HG03135 (cell line): Measurements from ENCODE around the gene ARFIP1.
"Not testable (repeated sequence)": the region's sequence is repeated elsewhere in the genome, so short reads cannot be mapped to it uniquely, and the experiment has no call there.

Source experiments
- ATAC-seq: cut with Tn5 transposase; IDR thresholded peaks from one replicate; pipeline ENCODE4 v1.9.1; 2021; ENCODE audit warnings: mild to moderate bottlenecking, moderate library complexity; ENCODE audit not compliant: unreplicated experiment

Gene ARFIP1, protein sequence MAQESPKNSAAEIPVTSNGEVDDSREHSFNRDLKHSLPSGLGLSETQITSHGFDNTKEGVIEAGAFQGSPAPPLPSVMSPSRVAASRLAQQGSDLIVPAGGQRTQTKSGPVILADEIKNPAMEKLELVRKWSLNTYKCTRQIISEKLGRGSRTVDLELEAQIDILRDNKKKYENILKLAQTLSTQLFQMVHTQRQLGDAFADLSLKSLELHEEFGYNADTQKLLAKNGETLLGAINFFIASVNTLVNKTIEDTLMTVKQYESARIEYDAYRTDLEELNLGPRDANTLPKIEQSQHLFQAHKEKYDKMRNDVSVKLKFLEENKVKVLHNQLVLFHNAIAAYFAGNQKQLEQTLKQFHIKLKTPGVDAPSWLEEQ

DNA sequence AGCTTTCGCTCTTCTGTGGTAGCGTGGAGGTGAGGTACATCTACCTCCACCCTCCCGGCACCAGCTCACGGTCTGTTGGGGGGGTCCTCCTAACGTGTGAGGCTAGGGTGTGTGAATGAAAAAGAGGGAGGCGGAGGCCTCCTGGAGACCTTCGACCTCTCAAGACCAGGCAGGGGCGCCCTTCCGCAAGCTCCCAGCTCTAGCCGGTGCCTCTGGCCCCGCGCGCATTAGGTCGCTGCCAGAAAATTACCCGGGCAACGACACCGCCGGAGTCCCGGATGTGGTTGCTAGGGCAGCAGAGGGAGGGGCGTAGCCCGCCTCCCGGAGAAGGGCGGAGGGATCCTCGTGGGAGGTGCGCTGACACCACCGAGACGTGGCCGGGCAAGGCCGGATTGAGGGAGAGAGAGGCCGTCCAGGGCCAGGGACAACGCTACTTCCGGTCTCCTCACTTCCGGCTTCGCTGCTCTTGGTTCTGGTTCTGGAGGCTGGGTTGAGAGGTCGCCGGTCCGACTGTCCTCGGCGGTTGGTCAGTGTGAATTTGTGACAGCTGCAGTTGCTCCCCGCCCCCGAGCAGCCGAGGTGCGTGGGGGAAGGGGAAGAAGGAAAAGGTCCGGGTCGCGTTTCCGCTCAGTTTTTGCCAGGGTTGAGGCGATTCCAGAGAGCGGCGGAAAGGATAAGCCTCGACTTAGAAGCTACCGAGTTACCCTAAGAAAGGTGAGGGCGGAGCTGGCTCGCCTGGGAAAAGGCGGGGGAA lies at the start of gene ARFIP1, which contains the start of gene TIGD4:
ARFIP1 (plus strand) TSS at position 442 of the 754 bp plus-strand sequence. CDS start 49,680 bp downstream, outside the sequence.
TIGD4 (minus strand) TSS at position 218 of the 754 bp plus-strand sequence. CDS start 8,726 bp downstream, outside the sequence.
- peak; percentile 90 for ATAC-seq

DNA sequence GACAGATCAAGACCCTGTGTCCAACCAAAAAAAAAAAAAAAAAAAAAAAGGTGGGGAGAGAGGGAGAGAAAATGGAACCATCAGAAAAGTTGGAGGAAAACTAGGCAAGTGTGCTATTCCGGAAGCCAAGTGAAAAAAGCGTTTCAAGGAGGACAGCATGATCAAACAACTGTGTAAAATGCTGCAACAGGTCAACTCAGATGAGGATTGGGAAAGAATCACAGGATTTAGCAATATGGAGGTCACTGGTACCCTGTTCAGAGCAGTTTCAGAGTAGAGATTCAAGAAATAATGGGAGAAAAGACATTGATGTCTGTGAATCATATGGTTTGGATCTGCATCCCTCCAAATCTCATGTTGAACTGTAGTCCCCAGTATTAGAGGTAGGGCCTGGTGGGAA lies 47.8 kb upstream of the ARFIP1 start:
- ATAC-seq: no peak

DNA sequence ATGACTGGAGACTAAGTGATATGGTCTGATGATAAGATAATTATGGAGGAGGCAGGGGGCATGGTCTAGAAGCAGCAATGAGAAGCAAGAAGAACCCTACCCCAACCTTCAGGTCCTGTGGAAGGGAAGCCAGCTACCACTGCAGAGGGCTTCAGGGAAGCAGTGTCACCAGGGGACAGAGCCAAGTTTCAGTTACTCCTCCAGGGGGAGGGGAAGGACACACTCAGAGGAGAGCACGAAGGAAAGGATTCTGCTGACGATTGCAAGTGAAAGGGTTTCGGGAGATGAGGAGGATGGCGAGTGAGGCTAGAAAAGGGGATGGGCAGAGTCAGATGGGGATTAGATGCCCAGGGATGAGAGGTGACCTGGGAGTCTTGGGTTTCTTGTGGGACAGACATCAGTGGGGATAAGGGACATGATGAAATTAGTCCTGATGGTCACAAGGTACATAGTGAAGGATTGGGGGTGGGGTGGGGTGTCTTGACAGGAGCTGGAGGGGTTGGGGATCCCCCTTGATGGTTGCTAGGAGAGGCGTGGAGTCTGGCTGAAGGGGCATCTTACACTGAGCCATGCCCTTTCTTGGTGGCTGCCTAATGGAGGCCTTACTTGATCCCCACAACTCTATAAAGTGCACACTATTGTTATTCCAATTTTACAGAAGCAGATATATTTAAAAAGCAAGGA lies 45.6 kb upstream of the ARFIP1 start:
- ATAC-seq: no peak

DNA sequence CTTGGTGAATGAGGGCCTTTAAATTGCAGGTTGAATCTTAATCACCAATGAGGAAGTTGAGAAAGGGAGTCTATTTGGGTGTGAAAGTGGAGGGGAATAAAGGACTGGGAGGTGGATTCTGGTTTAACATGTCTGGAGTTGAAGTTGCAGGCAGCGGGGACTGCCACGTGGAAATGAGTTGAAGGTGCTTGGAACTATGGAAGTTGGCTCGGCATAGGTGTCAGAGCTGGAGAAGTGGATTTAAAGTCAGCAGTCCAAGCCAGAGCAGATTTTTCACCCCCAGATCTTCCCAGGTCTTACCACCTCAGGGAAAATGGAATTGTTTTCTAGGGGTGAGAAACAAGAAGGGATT lies 45.1 kb upstream of the ARFIP1 start:
- no peak for ATAC-seq

DNA sequence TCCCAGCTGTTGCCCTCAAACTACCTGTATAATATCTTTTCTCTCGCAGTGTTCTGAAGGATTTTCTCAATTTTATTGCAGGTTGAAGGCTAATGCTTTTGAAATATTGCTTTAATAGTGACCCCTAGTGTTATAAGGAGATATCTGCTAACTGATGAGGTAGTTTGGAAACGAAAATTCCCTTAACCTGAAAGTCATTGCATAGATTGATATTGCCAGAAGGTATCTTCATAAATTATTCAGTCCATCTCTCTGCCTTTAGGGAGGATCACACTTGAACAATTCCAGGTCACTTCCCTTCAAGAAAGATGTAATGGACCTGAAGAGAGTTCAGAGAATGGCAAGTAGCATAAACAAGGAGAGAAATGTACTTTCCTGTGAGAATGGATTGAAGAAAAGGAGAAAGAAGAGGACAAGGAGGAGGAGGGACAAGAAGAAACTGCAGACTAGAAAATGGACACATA lies 44.3 kb upstream of the ARFIP1 start:
- ATAC-seq: no peak

DNA sequence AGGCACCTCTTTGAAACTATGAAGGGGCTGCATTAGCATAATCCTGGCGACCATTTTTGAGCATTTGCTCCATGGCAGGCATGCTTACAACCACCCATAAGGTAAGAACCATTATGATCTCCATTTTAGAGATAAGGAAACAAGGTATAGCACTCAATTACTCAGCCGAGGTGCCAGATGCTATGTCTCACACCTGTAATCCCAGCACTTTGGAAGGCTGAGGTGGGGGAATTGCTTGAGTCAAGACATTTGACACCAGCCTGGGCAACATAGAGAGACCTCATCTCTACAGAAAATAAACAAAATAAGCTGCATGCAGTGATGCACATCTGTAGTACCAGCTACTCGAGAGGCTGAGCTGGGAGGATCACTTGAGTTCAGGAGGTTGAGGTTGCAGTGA lies 43.8 kb upstream of the ARFIP1 start:
- no peak for ATAC-seq

DNA sequence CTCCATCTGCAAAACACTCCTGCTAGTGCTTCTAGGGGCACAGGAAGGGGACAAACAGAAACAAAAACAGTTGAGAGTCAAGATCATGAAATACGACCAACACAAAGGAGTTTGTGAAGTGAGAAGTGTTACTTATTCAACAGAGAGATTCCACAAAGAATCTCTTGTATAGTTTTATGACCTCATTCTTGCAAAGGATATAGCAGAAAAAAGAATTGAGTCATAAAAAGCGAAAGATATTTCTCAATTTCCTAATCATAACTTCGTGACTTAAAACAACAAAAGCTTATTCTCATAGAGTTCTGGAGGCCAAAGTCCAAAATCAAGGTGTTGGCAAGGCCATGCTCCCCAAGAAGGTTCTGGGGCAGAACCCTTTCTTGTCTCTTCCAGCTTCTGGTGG lies 40.9 kb upstream of the ARFIP1 start:
- ATAC-seq: no peak

DNA sequence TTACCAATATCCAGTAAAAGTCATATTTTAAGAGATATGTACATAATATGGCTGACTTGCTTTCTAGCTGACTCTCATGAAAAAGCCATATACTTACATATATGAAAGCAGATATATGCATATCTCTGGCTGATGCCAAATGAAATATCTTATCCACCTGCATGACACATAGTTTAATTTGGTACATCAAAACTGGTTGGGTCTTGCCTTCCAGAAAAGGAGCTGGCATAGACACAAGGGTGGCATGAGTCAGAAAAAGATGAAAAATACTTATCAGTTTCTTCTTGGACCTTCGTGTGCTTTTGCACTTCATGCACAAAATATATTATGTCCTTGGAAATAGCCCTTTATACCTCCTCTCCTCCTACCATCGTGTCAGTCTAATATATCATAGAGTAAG lies 32.3 kb upstream of the ARFIP1 start:
- no peak for ATAC-seq

DNA sequence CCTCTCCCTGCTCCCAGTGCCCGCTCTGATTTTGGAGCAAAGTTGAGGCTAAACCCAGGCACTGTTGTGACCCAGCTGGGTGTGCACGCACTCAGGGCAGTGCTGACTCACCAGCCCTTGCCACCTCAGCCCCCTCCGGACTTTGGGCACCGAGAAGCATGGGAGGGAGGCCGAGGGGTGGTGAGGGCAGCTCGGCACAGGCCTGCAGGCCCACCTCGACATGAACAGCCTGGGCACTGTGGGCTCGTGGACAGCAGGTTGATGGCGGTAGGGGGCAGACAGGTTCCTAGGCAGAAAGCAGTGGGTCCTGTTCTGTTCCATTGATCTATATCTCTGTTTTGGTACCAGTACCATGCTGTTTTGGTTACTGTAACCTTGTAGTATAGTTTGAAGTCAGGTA lies 31.1 kb upstream of the ARFIP1 start:
- ATAC-seq: no peak

DNA sequence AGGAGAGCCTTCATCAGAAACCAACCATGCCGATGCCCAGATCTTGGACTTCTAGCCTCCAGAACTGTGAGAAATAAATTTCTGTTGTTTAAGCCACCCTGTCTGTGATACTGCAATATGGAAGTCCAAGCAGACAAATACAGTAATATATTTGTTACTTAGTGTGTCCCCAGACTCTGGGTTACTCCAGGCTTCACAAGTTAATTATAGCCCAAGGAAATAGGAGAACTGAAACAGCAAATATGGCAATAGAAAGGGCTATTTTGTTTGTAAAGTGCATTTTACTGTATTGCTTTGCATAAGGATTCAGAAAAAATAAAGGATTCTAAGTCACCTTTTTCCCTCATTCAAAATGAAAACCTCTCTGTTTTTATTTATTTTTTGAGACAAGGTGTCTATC lies 16.0 kb upstream of the ARFIP1 start:
- no peak for ATAC-seq

DNA sequence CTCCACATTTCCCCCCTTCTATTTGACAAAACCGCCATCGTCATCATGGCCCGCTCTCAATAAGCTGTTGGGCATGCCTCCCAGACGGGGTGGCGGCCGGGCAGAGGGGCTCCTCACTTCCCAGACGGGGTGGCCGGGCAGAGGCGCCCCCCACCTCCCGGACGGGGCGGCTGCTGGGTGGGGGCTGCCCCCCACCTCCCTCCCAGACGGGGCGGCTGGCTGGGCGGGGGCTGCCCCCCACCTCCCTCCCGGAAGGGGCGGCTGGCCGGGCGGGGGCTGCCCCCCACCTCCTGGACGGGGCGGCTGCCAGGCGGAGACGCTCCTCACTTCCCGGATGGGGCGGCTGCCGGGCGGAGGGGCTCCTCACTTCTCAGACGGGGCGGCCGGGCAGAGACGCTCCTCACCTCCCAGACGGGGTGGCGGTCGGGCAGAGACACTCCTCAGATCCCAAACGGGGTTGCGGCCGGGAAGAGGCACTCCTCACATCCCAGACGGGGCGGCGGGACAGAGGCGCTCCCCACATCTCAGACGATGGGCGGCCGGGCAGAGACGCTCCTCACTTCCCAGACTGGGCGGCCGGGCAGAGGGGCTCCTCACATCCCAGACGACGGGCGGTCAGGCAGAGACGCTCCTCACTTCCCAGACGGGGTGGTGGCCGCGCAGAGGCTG lies 14.6 kb upstream of the ARFIP1 start:
- not testable (repeated sequence) for ATAC-seq

DNA sequence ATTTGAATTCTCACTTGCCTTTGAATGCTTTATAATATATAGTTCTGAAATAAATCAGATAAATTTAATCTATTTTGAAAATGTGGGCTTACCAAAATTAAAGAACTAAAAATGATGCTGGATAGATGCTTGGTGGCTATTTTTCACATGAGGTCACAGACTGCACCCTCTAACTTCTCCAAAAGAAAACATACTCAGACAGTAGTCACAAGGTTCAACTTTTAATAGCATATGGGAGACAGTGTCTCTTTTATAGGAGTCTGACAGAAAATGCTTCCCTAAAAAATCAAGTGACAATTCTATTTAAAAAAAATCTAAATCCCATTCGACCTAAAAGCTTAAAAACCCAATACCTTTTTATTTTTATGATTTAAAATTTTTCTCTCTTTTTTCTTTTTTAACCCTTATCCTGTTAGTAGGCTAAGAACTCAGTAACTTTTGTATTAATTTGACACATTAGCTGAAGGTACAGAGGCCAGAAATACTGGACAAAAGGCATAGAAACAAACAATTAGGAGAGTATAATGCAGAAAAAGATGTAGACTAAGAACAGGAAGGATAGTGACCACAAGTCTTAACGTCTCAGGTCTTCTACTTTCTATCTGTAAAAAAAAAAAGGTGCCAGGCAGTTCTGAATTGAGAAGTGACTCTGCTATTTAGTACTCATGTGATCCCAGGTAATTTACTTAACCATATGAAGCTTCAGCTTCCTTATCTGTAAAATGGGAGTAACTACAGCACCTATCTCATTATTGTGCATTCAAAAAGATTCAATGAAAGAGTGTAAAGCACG lies 7.8 kb upstream of the ARFIP1 start:
- peak; percentile 90 for ATAC-seq

DNA sequence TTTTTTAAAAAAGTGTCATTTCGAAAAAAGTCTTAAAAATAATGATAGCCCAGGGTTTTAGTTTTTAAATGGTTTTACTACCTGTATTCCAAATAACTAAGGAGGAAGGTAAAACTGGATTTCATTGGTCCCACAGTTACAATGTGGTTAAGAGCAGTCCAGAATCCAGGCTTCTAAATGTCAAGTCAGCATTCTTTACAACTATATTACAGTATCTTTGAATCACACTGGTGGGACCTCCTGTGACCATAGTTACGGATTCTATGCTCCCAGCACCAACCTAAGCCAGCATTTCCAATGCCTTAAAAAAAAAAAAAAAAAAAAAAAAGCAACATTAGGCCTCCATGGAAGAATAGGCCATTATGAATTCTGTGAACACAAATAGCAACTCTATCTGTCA lies 6.4 kb upstream of the ARFIP1 start:
- no peak for ATAC-seq

DNA sequence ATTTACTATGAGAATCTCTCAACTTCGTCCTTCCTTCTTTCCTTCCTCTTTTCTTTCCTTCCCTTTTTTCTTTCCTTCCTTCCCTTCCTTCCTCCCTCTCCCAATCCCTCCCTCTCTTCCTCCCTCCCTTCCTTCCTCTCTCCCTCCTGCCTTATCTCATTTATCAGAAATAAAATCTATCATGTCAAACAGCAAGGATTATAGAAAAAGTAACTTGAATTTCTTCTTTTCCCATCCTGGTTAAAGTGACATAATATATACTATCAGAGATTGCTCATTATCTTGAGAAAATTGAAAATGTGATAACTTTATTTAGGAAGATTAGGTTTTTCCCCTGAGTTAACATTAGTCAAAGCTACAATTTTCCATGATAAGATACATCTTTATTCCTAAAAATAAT lies 5.8 kb upstream of the ARFIP1 start:
- no peak for ATAC-seq

DNA sequence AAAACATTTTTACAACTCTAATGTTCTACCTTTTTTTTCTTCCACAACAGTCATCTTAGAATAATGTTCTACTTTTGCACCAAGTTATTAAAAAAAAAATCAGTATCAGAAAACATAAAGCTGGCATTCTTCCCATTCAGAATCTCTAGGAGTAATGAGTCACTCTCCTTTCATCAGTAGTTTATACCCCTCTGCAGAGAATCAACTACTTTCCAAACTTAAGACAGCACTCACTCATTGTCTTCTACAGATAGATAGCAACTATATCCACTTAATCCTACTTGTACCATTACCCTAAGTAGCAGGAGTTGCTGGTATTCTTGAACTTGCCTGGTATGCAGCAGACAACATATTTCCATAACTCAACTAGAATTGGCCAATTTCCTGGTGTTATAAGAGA lies 3.4 kb upstream of the ARFIP1 start:
- no peak for ATAC-seq

DNA sequence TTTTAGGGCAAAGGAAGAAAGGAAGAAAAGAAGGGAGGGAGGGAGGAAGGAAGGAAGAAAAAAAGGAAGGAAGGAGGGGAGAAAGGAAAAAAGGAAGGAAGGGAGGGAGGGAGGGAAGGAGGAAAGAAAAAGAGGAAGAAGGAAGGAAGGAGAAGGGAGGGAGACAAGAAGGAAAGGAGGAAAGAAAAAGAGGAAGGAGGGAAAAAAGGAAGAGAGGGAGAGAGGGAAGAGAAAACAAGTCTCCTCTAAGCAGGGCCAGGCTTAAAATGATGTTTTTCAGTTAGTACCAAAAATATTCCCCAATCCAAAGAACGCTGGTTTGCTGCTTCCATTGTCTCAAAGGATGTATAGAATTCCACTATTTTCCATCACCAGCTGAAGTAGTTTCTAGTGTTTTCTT lies 2.3 kb upstream of the ARFIP1 start:
- no peak for ATAC-seq

DNA sequence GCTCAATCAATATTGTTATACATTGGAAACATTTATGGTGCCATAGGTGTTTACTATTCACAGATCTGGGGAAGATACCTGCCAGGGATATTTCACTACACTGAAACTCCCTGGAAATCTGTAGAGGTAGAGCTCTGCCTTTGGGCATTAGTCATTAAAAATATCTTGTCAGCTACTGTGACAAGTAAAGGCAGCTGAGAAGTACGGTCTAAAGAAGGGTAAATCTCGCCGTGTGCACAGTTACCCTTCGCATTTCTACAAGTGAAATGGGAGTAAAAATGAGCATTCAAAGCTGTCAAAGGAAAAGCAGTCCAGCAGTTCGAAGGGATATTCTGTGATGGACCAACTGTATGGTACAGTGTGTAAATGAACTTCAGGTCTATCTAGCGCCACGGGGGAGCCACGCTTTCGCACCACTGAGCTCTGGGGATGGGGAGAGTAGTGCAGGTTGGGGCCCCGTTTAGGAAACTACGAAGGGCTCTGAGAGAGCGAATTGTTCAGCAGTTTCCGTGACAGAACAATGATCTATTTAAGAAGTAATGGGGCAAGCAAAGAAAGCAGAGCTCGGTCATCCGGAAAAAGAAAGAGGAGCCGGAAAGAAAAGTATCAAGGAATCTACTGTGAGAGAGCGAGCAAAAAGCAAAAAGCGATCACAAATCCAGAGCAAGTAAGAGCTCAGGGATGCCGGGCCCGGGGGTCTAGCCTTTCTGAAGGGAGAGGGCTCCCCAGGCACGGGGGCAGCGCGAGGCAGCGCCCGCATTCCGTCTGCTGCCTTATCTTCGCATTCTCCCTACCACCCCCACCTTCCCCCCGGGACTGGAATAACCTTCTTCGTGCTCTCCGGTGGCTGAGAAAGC lies 870 bp upstream of the ARFIP1 start:
- peak; percentile 25 for ATAC-seq

DNA sequence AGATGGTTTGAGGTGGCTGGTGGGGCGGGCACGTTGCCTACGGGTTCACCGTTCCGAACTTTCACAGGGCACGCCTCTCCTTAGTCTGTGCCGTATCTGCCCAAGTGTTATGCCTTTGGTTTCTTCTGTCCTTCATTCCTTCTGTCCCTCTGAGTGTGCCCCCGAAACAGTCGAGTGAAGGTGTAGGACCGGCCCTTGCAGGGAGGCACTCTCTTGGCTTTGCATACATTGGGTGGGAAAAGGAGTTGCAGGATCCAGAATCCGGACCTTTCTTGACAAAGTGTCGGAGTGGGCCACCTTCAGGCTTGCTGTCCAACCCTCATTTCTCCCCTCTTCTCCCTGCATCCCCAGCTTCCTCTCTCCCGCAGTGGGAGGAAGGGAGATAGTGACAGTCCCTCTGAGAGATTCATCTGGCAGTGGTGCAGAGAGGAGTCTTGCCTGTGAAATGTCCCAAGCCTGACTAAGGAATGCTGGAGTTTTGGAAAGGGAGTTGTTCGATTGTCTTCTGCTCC lies 569 bp downstream of the ARFIP1 start:
- ATAC-seq: peak; percentile 37
